MM.1S (cell line): ENCODE measurements around the gene ZNF681.

Source experiments
- DNase-seq: peaks from one replicate; pipeline ENCODE4 v3.0.0-alpha.2; 2015
- H2AFZ ChIP-seq: fragments of 300-600 bp; sonication (generic); 2 replicates; pipeline ENCODE4 v1.6.0; 2016; ENCODE audit warnings: antibody characterized with exemption, low read length
- H3F3A ChIP-seq: fragments of 300-600 bp; sonication (generic); 2 replicates; pipeline ENCODE4 v1.6.1; 2016; ENCODE audit warnings: mild to moderate bottlenecking, antibody characterized with exemption, low read length, moderate library complexity, mixed read lengths; ENCODE audit not compliant: insufficient read depth
- H3K27ac ChIP-seq: fragments of 300-600 bp; sonication (generic); 2 replicates; pipeline ENCODE4 v1.5.1; 2016; ENCODE audit warnings: mild to moderate bottlenecking, low read length
- H3K27me3 ChIP-seq: fragments of 300-600 bp; sonication (generic); replicated peaks from 2 replicates; pipeline ENCODE4 v1.6.0; 2016; ENCODE audit warnings: low read length; ENCODE audit not compliant: insufficient read depth
- H3K36me3 ChIP-seq: fragments of 300-600 bp; sonication (generic); replicated peaks from 2 replicates; pipeline ENCODE4 v1.6.1; 2016; ENCODE audit warnings: mild to moderate bottlenecking, low read length, mixed read lengths; ENCODE audit not compliant: insufficient read depth
- H3K4me1 ChIP-seq: fragments of 300-600 bp; sonication (generic); 2 replicates; pipeline ENCODE4 v1.6.1; 2016; ENCODE audit warnings: low read length, mixed read lengths
- H3K4me2 ChIP-seq: fragments of 300-600 bp; sonication (generic); 2 replicates; pipeline ENCODE4 v1.6.0; 2016; ENCODE audit warnings: low read depth, low read length
- H3K4me3 ChIP-seq: fragments of 300-600 bp; sonication (generic); 2 replicates; pipeline ENCODE4 v1.5.1; 2016; ENCODE audit warnings: low read length, mixed read lengths
- H3K79me2 ChIP-seq: fragments of 300-600 bp; sonication (generic); 2 replicates; pipeline ENCODE4 v1.6.1; 2016; ENCODE audit warnings: mixed run types, low read length, mixed read lengths
- H3K9ac ChIP-seq: fragments of 300-600 bp; sonication (generic); 2 replicates; pipeline ENCODE4 v1.6.1; 2016; ENCODE audit warnings: low read length, mixed read lengths
- H3K9me2 ChIP-seq: fragments of 300-600 bp; sonication (generic); replicated peaks from 2 replicates; pipeline ENCODE4 v1.6.1; 2016; ENCODE audit warnings: mild to moderate bottlenecking, low read length, mixed read lengths; ENCODE audit not compliant: insufficient read depth
- H3K9me3 ChIP-seq: fragments of 300-600 bp; sonication (generic); replicated peaks from 2 replicates; pipeline ENCODE4 v1.6.1; 2016; ENCODE audit warnings: mild to moderate bottlenecking, low read length, mixed read lengths; ENCODE audit not compliant: insufficient read depth
- H4K20me1 ChIP-seq: fragments of 300-600 bp; sonication (generic); 2 replicates; pipeline ENCODE4 v1.6.1; 2016; ENCODE audit warnings: mild to moderate bottlenecking, low read length, moderate library complexity, mixed read lengths; ENCODE audit not compliant: insufficient read depth
- CTCF ChIP-seq: fragments of 300-600 bp; sonication (generic); IDR thresholded peaks from 2 replicates; pipeline ENCODE4 v1.5.1; 2016; ENCODE audit warnings: antibody characterized with exemption, low read length, mixed read lengths
- EZH2 ChIP-seq: fragments of 300-600 bp; sonication (generic); optimal IDR thresholded peaks from 2 replicates; pipeline ENCODE3; 2017; ENCODE audit warnings: low read depth, mild to moderate bottlenecking, antibody characterized with exemption, low read length, mixed read lengths
- EZH2phosphoT487 ChIP-seq: fragments of 300-600 bp; sonication (generic); IDR thresholded peaks from 2 replicates; pipeline ENCODE4 v1.6.1; 2018; ENCODE audit warnings: antibody characterized with exemption, low read length

The ZNF681 gene

GRCh38 chr19:23776507-23777205 lies 18.0 kb upstream of the ZNF681 start:
- H3K27ac ChIP-seq, result no peak overlapping the region
- no peaks in the 10 kb centered on the region for H3K4me1 ChIP-seq
- DNase-seq, result no peak
- H3K27me3 ChIP-seq, result no peaks in the 10 kb centered on the region
- H3K9me2 ChIP-seq, result no peaks in the 10 kb centered on the region
- H3K79me2 ChIP-seq, result no peaks in the 10 kb centered on the region
- no peaks in the 10 kb centered on the region for H4K20me1 ChIP-seq
- H2AFZ ChIP-seq, result no peak overlapping the region
- no peak overlapping the region for H3K4me2 ChIP-seq
- TF ChIP-seq EZH2phosphoT487, result no peak
- H3K9ac ChIP-seq, result no peak overlapping the region
- H3K36me3 ChIP-seq, result no peaks in the 10 kb centered on the region
- no peaks in the 10 kb centered on the region for H3F3A ChIP-seq
- H3K4me3 ChIP-seq, result no peak overlapping the region
- H3K9me3 ChIP-seq, result no peaks in the 10 kb centered on the region

GRCh38 chr19:23774524-23774971 lies 15.9 kb upstream of the ZNF681 start:
- Histone ChIP-seq H4K20me1 (no peaks in the 10 kb centered on the region), H3K4me3 (no peak overlapping the region), H3K4me1 (no peaks in the 10 kb centered on the region), H3F3A (no peaks in the 10 kb centered on the region), H3K27me3 (no peaks in the 10 kb centered on the region), H3K9me3 (no peaks in the 10 kb centered on the region), H3K79me2 (no peaks in the 10 kb centered on the region), H2AFZ (no peak overlapping the region), H3K27ac (no peak overlapping the region), H3K9me2 (no peaks in the 10 kb centered on the region), H3K36me3 (no peaks in the 10 kb centered on the region), H3K9ac (no peak overlapping the region), H3K4me2 (no peak overlapping the region)
- no peak for DNase-seq
- TF ChIP-seq EZH2, result no peak
- TF ChIP-seq EZH2phosphoT487, result no peak
- no peak for TF ChIP-seq CTCF

- no peaks in the 10 kb centered on the region for H3K79me2 ChIP-seq
- H3K9ac ChIP-seq, result no peak overlapping the region
- H4K20me1 ChIP-seq, result no peaks in the 10 kb centered on the region
- H2AFZ ChIP-seq, result no peak overlapping the region
- H3K9me3 ChIP-seq, result no peaks in the 10 kb centered on the region
- H3F3A ChIP-seq, result no peaks in the 10 kb centered on the region
- no peaks in the 10 kb centered on the region for H3K9me2 ChIP-seq
- no peak for TF ChIP-seq EZH2phosphoT487
- no peak for TF ChIP-seq EZH2
- no peak for TF ChIP-seq CTCF
- no peaks in the 10 kb centered on the region for H3K36me3 ChIP-seq
- H3K4me2 ChIP-seq, result no peak overlapping the region
- no peak overlapping the region for H3K27ac ChIP-seq
- no peak overlapping the region for H3K4me3 ChIP-seq
- no peaks in the 10 kb centered on the region for H3K27me3 ChIP-seq
- no peak for DNase-seq
- no peaks in the 10 kb centered on the region for H3K4me1 ChIP-seq
These were observed 15.4 kb upstream of the ZNF681 start for GRCh38 chr19:23774106-23774505.

GRCh38 chr19:23772675-23773063 lies 14.0 kb upstream of the ZNF681 start:
- H3K4me2 ChIP-seq, result no peak overlapping the region
- H3K36me3 ChIP-seq, result no peaks in the 10 kb centered on the region
- H3F3A ChIP-seq, result no peaks in the 10 kb centered on the region
- H4K20me1 ChIP-seq, result no peaks in the 10 kb centered on the region
- no peak overlapping the region for H2AFZ ChIP-seq
- no peak for TF ChIP-seq EZH2phosphoT487
- no peak for TF ChIP-seq EZH2
- no peak for TF ChIP-seq CTCF
- H3K4me3 ChIP-seq, result no peak overlapping the region
- H3K27me3 ChIP-seq, result no peaks in the 10 kb centered on the region
- no peak overlapping the region for H3K9ac ChIP-seq
- no peak overlapping the region for H3K27ac ChIP-seq
- H3K9me2 ChIP-seq, result no peaks in the 10 kb centered on the region
- no peaks in the 10 kb centered on the region for H3K79me2 ChIP-seq
- H3K9me3 ChIP-seq, result no peaks in the 10 kb centered on the region
- no peak for DNase-seq
- no peaks in the 10 kb centered on the region for H3K4me1 ChIP-seq
